NCI-H345 (cell line): ENCODE data around the gene CDH8.
"Not testable (repeated sequence)": the region's sequence is repeated elsewhere in the genome, so short reads cannot be mapped to it uniquely, and the experiment has no call there.

Experiments used
- DNase-seq: peaks from one replicate; lab custom pipeline; 2025; lab: John Stamatoyannopoulos, UW

The CDH8 gene

GRCh38 chr16:61936522-61936921 lies 99.7 kb downstream of the CDH8 start:
- DNase-seq = no peak

- DNase-seq = no peak
Observed at GRCh38 chr16:61934601-61935000, 101.6 kb downstream of the CDH8 start.

- no peak for DNase-seq
Observed at GRCh38 chr16:61929776-61930175, 106.5 kb downstream of the CDH8 start.

GRCh38 chr16:61926766-61927165 lies 109.5 kb downstream of the CDH8 start:
- no peak for DNase-seq

- no peak for DNase-seq
Observed at GRCh38 chr16:61923629-61924028, 112.6 kb downstream of the CDH8 start.

- no peak for DNase-seq
Observed at GRCh38 chr16:61921373-61921772, 114.9 kb downstream of the CDH8 start.

GRCh38 chr16:61917865-61918826 lies 118.1 kb downstream of the CDH8 start:
- not testable (repeated sequence) for DNase-seq

GRCh38 chr16:61915569-61915968 lies 120.7 kb downstream of the CDH8 start:
- no peak for DNase-seq

- no peak for DNase-seq
Observed at GRCh38 chr16:61909074-61909473, 127.2 kb downstream of the CDH8 start.

- no peak for DNase-seq
Observed at GRCh38 chr16:61908426-61908825, 127.8 kb downstream of the CDH8 start.

- no peak for DNase-seq
Observed at GRCh38 chr16:61901689-61902088, 134.5 kb downstream of the CDH8 start.

- DNase-seq = no peak
Observed at GRCh38 chr16:61900482-61900881, 135.8 kb downstream of the CDH8 start.

- DNase-seq = no peak
Observed at GRCh38 chr16:61897657-61898056, 138.6 kb downstream of the CDH8 start.

GRCh38 chr16:61892531-61892930 lies 143.7 kb downstream of the CDH8 start:
- DNase-seq = no peak

GRCh38 chr16:61891460-61891859 lies 144.8 kb downstream of the CDH8 start:
- no peak for DNase-seq

GRCh38 chr16:61890386-61890785 lies 145.9 kb downstream of the CDH8 start:
- no peak for DNase-seq

- DNase-seq = no peak
Observed at GRCh38 chr16:61887903-61888302, 148.3 kb downstream of the CDH8 start.

- DNase-seq = no peak
Observed at GRCh38 chr16:61885343-61885742, 150.9 kb downstream of the CDH8 start.

- no peak for DNase-seq
Observed at GRCh38 chr16:61879306-61879705, 156.9 kb downstream of the CDH8 start.

- DNase-seq = no peak
Observed at GRCh38 chr16:61877436-61877835, 158.8 kb downstream of the CDH8 start.

- no peak for DNase-seq
Observed at GRCh38 chr16:61872778-61873119, 163.5 kb downstream of the CDH8 start.

- DNase-seq = no peak
Observed at GRCh38 chr16:61871837-61872777, 164.1 kb downstream of the CDH8 start.
